ENCODE measurements around the gene BGN. TPM values are rescaled to one million over a fixed set of nuclear protein-coding genes. Genes with fewer than 3 reads are reported as not detected.

The BGN gene
- total RNA-seq, 2 donors from 2014 or later: 16.9 to 174 TPM

- DNase-seq (ENCODE audit: low spot score): no peak
These were observed 44.4 kb upstream of the BGN start for GRCh38 chrX:153450114-153450948.

GRCh38 chrX:153450949-153451277, 43.9 kb upstream of the BGN start:
- Histone ChIP-seq H3K4me3 (no peak overlapping the region), H3K27me3 (replicated peaks; ENCODE audit: insufficient read depth) (no peaks in the 10 kb centered on the region), H3K4me1 (replicated peaks) (no peaks in the 10 kb centered on the region), H3K36me3 (no peaks in the 10 kb centered on the region), H3K9me3 (no peaks in the 10 kb centered on the region), H3K27ac (no peak overlapping the region)
- intact Hi-C loops (cut with DNase I): no loop called here
- no peak for DNase-seq (ENCODE audit: low spot score)
- 95% methylated on average over 8 of the region's 8 CpGs for WGBS
- no peak for TF ChIP-seq CTCF (IDR thresholded peaks at IDR 0.05)
- no peak for TF ChIP-seq POLR2AphosphoS5 (IDR thresholded peaks at IDR 0.05)
- TF ChIP-seq POLR2A (IDR thresholded peaks at IDR 0.05): no peak

More at GRCh38 chrX:153450114-153450948, 44.4 kb upstream of the BGN start:
- Histone ChIP-seq H3K4me3 (no peak overlapping the region), H3K27ac (no peak overlapping the region), H3K27me3 (replicated peaks; ENCODE audit: insufficient read depth) (no peaks in the 10 kb centered on the region), H3K36me3 (no peaks in the 10 kb centered on the region), H3K4me1 (replicated peaks) (no peaks in the 10 kb centered on the region), H3K9me3 (no peaks in the 10 kb centered on the region)
- 89% methylated on average over 15 of the region's 26 CpGs for WGBS
- TF ChIP-seq POLR2AphosphoS5 (IDR thresholded peaks at IDR 0.05) (no peak), POLR2A (IDR thresholded peaks at IDR 0.05) (no peak), CTCF (IDR thresholded peaks at IDR 0.05) (no peak)
- intact Hi-C loops (cut with DNase I): no loop called here

GRCh38 chrX:153454901-153455550, 39.8 kb upstream of the BGN start:
- Histone ChIP-seq H3K4me3 (no peak overlapping the region), H3K27ac (no peak overlapping the region), H3K4me1 (replicated peaks) (no peaks in the 10 kb centered on the region), H3K27me3 (replicated peaks; ENCODE audit: insufficient read depth) (no peaks in the 10 kb centered on the region), H3K36me3 (no peaks in the 10 kb centered on the region), H3K9me3 (no peaks in the 10 kb centered on the region)
- intact Hi-C loops (cut with DNase I): no loop called here
- no peak for TF ChIP-seq CTCF (IDR thresholded peaks at IDR 0.05)
- no peak for TF ChIP-seq POLR2A (IDR thresholded peaks at IDR 0.05)
- no peak for TF ChIP-seq POLR2AphosphoS5 (IDR thresholded peaks at IDR 0.05)
- WGBS: 57% methylated on average over 10 of the region's 16 CpGs
- DNase-seq (ENCODE audit: low spot score): no peak

GRCh38 chrX:153455571-153455970, 39.2 kb upstream of the BGN start:
- DNase-seq (ENCODE audit: low spot score): no peak
- no peaks in the 10 kb centered on the region for H3K4me1 ChIP-seq (replicated peaks)
- H3K36me3 ChIP-seq: no peaks in the 10 kb centered on the region
- TF ChIP-seq CTCF (IDR thresholded peaks at IDR 0.05): no peak
- no peak for TF ChIP-seq POLR2AphosphoS5 (IDR thresholded peaks at IDR 0.05)
- no peak for TF ChIP-seq POLR2A (IDR thresholded peaks at IDR 0.05)
- no peaks in the 10 kb centered on the region for H3K27me3 ChIP-seq (replicated peaks; ENCODE audit: insufficient read depth)
- no peak overlapping the region for H3K27ac ChIP-seq
- no peak overlapping the region for H3K4me3 ChIP-seq
- intact Hi-C loops (cut with DNase I): no loop called here
- H3K9me3 ChIP-seq: no peaks in the 10 kb centered on the region
- WGBS: 81% methylated on average over 13 of the region's 16 CpGs

All from prostate gland (tissue), 2 donors.